ENCODE measurements around the gene MYO5B.

- TF ChIP-seq, protein P1, sequence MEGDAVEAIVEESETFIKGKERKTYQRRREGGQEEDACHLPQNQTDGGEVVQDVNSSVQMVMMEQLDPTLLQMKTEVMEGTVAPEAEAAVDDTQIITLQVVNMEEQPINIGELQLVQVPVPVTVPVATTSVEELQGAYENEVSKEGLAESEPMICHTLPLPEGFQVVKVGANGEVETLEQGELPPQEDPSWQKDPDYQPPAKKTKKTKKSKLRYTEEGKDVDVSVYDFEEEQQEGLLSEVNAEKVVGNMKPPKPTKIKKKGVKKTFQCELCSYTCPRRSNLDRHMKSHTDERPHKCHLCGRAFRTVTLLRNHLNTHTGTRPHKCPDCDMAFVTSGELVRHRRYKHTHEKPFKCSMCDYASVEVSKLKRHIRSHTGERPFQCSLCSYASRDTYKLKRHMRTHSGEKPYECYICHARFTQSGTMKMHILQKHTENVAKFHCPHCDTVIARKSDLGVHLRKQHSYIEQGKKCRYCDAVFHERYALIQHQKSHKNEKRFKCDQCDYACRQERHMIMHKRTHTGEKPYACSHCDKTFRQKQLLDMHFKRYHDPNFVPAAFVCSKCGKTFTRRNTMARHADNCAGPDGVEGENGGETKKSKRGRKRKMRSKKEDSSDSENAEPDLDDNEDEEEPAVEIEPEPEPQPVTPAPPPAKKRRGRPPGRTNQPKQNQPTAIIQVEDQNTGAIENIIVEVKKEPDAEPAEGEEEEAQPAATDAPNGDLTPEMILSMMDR (IDR thresholded peaks at IDR 0.05; ENCODE audit: insufficient read depth, low read length, poor library complexity, severe bottlenecking) = no peak
- TF ChIP-seq EZH2phosphoT487 (conservative IDR thresholded peaks at IDR 0.05; ENCODE audit: low read length) = no peak
Measured at GRCh38 chr18:50034029-50034428, 160.9 kb downstream of the MYO5B start.
